ENCODE data around the gene CADPS.

DNA sequence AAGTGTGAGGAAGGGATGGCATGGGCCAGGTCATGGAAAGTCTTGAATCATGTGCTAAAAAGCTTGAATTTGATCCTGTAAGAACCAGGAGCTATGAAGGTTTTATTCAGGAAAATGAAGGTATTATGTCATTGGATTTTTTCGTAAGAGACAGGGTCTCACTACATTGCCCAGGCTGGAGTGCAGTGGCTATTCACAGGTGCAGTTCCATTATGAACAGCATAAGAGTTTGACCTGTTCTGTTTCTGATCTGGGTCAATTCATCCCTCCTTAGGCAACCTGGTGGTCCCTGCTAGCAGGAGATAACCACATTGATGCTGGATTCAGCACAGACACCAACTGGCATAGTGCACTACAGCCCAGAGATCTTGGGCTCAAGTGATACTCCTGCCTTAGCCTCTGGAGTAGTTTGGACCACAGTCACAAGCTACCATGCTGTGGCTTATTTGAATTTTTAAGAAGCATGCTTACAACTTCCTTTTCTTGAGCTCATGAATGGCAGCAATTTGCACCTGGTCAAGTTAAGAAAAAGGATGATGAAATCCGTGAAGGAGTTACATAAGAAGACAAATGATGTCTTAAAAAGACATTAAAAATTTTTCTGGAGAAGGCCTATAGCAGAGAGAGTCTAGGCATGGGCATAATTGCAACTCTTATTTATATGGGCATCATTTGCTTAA lies 79.1 kb downstream of the CADPS start:
- TF ChIP-seq, protein P1, sequence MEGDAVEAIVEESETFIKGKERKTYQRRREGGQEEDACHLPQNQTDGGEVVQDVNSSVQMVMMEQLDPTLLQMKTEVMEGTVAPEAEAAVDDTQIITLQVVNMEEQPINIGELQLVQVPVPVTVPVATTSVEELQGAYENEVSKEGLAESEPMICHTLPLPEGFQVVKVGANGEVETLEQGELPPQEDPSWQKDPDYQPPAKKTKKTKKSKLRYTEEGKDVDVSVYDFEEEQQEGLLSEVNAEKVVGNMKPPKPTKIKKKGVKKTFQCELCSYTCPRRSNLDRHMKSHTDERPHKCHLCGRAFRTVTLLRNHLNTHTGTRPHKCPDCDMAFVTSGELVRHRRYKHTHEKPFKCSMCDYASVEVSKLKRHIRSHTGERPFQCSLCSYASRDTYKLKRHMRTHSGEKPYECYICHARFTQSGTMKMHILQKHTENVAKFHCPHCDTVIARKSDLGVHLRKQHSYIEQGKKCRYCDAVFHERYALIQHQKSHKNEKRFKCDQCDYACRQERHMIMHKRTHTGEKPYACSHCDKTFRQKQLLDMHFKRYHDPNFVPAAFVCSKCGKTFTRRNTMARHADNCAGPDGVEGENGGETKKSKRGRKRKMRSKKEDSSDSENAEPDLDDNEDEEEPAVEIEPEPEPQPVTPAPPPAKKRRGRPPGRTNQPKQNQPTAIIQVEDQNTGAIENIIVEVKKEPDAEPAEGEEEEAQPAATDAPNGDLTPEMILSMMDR (IDR thresholded peaks at IDR 0.05): no peak
- TF ChIP-seq POLR2AphosphoS5 (IDR thresholded peaks at IDR 0.05; ENCODE audit: low read depth, low read length) (no peak), REST (IDR thresholded peaks at IDR 0.05; ENCODE audit: insufficient read depth in 1 of 2, low read depth in 2 of 2, low read length in 1 of 2) (no peak), SIN3A (IDR thresholded peaks at IDR 0.05; ENCODE audit: borderline replicate concordance, insufficient read depth, low read depth, low read length) (no peak)
